ENCODE measurements around the gene GPSM3. TPM values are rescaled to one million over a fixed set of nuclear protein-coding genes. Genes with fewer than 3 reads are reported as not detected.

GPSM3 gene
- total and polyA plus RNA-seq, 4 donors = 4.6 to 9.9 (median 9.5) TPM

DNA sequence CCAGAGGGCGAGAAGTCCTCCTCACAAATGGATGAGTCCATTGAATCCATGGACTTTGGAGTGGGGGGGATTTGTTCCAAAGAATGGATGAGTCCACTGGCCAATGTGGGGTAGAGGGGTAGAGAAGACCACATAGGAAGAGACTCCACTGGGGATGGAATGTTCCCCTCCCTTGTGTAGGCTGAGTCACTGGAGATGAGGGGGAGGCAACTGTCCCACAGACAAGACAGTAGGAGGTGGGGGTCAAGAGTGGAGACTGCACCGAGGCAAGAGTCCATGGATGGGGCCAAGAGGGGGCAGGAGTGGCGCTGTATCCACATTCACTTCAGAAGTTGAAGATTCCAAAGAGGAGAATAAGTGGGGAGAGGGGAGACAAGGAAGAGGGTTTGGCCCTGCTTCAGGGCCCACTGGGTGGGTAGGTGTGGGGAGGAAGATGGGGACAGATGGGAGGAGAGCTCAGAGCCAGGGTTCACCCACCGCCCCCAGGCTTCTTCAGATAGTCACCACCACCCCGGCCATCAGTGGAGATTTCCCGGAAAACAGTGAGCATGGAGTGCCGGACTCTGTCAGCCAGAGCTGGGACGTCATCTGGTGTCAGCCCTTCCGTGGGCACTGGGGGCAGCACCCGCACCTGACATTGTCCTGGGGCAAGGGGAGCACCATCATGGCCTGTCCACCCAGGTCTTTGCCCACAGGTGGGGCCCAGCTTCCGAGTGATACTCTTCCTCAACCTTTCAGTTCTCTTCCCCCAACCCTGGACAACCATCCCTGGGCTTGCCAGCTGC lies 23.4 kb downstream of the GPSM3 start:
- Histone ChIP-seq H3K4me3 (ENCODE audit: low read depth, low read length) (no peak overlapping the region), H3K36me3 (ENCODE audit: control insufficient read depth, insufficient read depth, low read length) (peaks cover 70% of the 10 kb centered on the region), H3K9me3 (ENCODE audit: control insufficient read depth, insufficient read depth, low read length) (no peaks in the 10 kb centered on the region), H3K27ac (ENCODE audit: low read depth, low read length) (peak overlapping the region; percentile 50), H3K27me3 (ENCODE audit: control insufficient read depth, insufficient read depth, low read length) (no peaks in the 10 kb centered on the region), H3K4me1 (ENCODE audit: control insufficient read depth, insufficient read depth, low read length) (peaks cover 21% of the 10 kb centered on the region)
- DNase-seq (ENCODE audit: low read depth in 4 of 6, low spot score in 6 of 6) = no peak
- WGBS (ENCODE audit: insufficient coverage) = 95% methylated on average over 11 of the region's 11 CpGs

DNA sequence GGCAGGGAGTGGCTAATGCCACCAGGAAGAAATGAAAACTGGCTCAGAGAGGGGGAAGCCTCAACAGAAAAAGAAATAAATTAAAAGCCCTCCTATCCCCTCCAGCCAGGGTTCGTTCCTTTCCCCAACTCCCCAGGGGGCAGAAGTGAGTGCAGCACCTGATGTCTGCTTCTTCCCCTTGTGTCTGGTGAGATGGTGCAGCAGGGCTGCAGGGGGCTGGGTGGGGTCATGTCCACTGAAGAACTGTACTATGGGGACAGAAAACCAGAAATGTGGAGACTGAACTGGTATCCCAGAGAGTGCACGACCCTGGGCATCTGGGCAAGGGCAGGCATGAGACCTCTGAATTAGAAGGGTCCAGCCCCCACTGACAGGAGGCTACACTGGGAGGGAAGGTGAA lies 24.1 kb downstream of the GPSM3 start:
- DNase-seq (ENCODE audit: low read depth in 4 of 6, low spot score in 6 of 6) = no peak
- H3K4me1 ChIP-seq (ENCODE audit: control insufficient read depth, insufficient read depth, low read length) = peaks cover 21% of the 10 kb centered on the region
- peaks cover 76% of the 10 kb centered on the region for H3K36me3 ChIP-seq (ENCODE audit: control insufficient read depth, insufficient read depth, low read length)
- 89% methylated on average over 1 of the region's 2 CpGs for WGBS (ENCODE audit: insufficient coverage)
- no peaks in the 10 kb centered on the region for H3K27me3 ChIP-seq (ENCODE audit: control insufficient read depth, insufficient read depth, low read length)
- peak overlapping the region; percentile 47 for H3K27ac ChIP-seq (ENCODE audit: low read depth, low read length)
- no peaks in the 10 kb centered on the region for H3K9me3 ChIP-seq (ENCODE audit: control insufficient read depth, insufficient read depth, low read length)
- H3K4me3 ChIP-seq (ENCODE audit: low read depth, low read length) = no peak overlapping the region

DNA sequence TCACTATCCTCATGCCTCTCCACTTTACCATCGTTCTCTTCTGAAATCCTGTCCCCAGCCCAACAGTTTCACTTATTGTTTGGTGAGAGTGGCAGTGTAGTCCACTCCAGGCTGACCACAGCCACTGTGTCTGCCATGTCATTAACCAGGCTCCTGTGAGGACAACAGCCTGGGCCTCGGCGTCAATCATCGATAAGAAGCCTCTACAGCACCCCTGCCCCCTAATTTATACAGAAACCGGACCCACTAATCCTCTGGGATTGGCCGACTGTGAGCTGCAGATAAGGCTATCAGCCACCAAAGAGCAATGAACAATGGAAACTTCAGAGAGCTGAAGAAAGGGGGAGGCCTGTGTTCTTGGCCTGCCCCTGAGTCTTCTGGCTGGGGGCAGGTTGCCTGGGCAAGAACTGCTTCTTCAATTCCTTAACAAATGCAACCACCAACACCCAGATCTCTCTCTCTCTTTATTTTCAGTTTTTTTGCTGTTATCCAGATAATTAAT lies 24.6 kb downstream of the GPSM3 start:
- H3K27ac ChIP-seq (ENCODE audit: low read depth, low read length) = peak overlapping the region; percentile 6
- WGBS (ENCODE audit: insufficient coverage) = 73% methylated on average over 3 of the region's 6 CpGs

GRCh38 chr6:32167154-32167760 lies 25.2 kb downstream of the GPSM3 start:
- no peaks in the 10 kb centered on the region for H3K27me3 ChIP-seq (ENCODE audit: control insufficient read depth, insufficient read depth, low read length)
- H3K9me3 ChIP-seq (ENCODE audit: control insufficient read depth, insufficient read depth, low read length) = no peaks in the 10 kb centered on the region
- H3K27ac ChIP-seq (ENCODE audit: low read depth, low read length) = peak overlapping the region; percentile 6
- 80% methylated on average over 32 of the region's 32 CpGs for WGBS (ENCODE audit: insufficient coverage)
- H3K4me3 ChIP-seq (ENCODE audit: low read depth, low read length) = peak overlapping the region; percentile 62
- H3K36me3 ChIP-seq (ENCODE audit: control insufficient read depth, insufficient read depth, low read length) = peaks cover 87% of the 10 kb centered on the region
- H3K4me1 ChIP-seq (ENCODE audit: control insufficient read depth, insufficient read depth, low read length) = peaks cover 32% of the 10 kb centered on the region
- no peak for DNase-seq (ENCODE audit: low read depth in 4 of 6, low spot score in 6 of 6)

More for the DNA sequence above, 24.6 kb downstream of the GPSM3 start:
- no peak for DNase-seq (ENCODE audit: low read depth in 4 of 6, low spot score in 6 of 6)
- no peaks in the 10 kb centered on the region for H3K27me3 ChIP-seq (ENCODE audit: control insufficient read depth, insufficient read depth, low read length)
- H3K9me3 ChIP-seq (ENCODE audit: control insufficient read depth, insufficient read depth, low read length) = no peaks in the 10 kb centered on the region
- peaks cover 26% of the 10 kb centered on the region for H3K4me1 ChIP-seq (ENCODE audit: control insufficient read depth, insufficient read depth, low read length)
- peaks cover 82% of the 10 kb centered on the region for H3K36me3 ChIP-seq (ENCODE audit: control insufficient read depth, insufficient read depth, low read length)
- no peak overlapping the region for H3K4me3 ChIP-seq (ENCODE audit: low read depth, low read length)

DNA sequence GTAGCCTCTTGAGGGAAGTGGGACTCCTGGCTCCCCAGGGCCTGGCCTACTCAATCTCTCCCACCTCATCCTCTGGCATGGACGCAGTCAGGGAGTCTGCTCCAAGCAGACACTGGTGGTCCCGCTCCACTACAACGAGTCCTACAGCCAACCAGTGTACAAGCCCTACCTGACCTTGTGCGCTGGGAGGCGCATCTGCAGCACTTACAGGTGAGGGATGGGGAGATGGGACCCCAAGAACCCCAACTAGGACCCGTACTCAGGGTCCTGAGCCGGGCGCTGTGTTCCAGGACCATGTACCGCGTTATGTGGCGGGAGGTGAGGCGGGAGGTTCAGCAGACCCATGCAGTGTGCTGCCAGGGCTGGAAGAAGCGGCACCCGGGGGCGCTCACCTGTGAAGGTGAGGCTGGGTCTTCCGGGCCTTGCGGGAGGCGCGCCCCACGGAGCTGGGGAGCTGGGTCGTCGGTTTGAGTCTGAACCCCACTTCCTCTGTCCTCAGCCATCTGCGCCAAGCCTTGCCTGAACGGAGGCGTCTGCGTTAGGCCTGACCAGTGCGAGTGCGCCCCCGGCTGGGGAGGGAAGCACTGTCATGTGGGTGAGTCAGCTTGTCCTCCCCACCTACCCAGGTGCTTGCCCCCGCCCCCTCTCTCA lies 25.9 kb downstream of the GPSM3 start:
- DNase-seq (ENCODE audit: low read depth in 4 of 6, low spot score in 6 of 6) = no peak
- WGBS (ENCODE audit: insufficient coverage) = 86% methylated on average over 16 of the region's 30 CpGs
- peak overlapping the region; percentile 57 for H3K27ac ChIP-seq (ENCODE audit: low read depth, low read length)
- H3K27me3 ChIP-seq (ENCODE audit: control insufficient read depth, insufficient read depth, low read length) = no peaks in the 10 kb centered on the region
- peaks cover 91% of the 10 kb centered on the region for H3K36me3 ChIP-seq (ENCODE audit: control insufficient read depth, insufficient read depth, low read length)
- H3K4me3 ChIP-seq (ENCODE audit: low read depth, low read length) = peak overlapping the region; percentile 62
- peaks cover 33% of the 10 kb centered on the region for H3K4me1 ChIP-seq (ENCODE audit: control insufficient read depth, insufficient read depth, low read length)
- H3K9me3 ChIP-seq (ENCODE audit: control insufficient read depth, insufficient read depth, low read length) = no peaks in the 10 kb centered on the region

DNA sequence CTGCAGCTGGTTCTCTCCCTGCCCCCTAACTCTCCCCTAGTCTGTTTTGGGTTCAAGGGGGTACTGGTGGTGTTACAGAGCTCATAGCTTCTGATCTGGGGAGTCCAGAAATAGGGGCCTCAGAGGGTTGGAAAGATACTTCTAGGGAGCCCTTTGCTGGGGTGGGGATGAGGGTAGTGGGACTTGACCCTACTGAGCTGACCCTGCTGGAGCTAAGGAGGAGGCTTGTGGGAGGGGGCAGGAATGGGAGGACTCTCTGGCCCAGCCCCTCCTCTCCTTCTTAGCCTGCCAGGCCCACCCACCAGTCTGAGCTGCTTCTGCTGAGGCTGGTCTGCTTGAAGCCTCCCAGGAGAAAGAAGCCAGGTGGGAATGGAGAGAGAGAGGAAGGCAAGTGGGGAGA lies 28.1 kb downstream of the GPSM3 start, which contains the start of gene EGFL8:
Gene EGFL8, plus strand, starts transcription at position 301 of the 400 bp plus-strand sequence. CDS start 1,571 bp downstream, outside the sequence.
- Histone ChIP-seq H3K4me1 (ENCODE audit: control insufficient read depth, insufficient read depth, low read length) (peaks cover 25% of the 10 kb centered on the region), H3K36me3 (ENCODE audit: control insufficient read depth, insufficient read depth, low read length) (peaks cover 76% of the 10 kb centered on the region), H3K9me3 (ENCODE audit: control insufficient read depth, insufficient read depth, low read length) (no peaks in the 10 kb centered on the region), H3K27ac (ENCODE audit: low read depth, low read length) (peak within 1 kb of the TSS; percentile 68), H3K4me3 (ENCODE audit: low read depth, low read length) (peak within 1 kb of the TSS; percentile 62), H3K27me3 (ENCODE audit: control insufficient read depth, insufficient read depth, low read length) (no peaks in the 10 kb centered on the region)
- no peak for DNase-seq (ENCODE audit: low read depth in 4 of 6, low spot score in 6 of 6)

DNA sequence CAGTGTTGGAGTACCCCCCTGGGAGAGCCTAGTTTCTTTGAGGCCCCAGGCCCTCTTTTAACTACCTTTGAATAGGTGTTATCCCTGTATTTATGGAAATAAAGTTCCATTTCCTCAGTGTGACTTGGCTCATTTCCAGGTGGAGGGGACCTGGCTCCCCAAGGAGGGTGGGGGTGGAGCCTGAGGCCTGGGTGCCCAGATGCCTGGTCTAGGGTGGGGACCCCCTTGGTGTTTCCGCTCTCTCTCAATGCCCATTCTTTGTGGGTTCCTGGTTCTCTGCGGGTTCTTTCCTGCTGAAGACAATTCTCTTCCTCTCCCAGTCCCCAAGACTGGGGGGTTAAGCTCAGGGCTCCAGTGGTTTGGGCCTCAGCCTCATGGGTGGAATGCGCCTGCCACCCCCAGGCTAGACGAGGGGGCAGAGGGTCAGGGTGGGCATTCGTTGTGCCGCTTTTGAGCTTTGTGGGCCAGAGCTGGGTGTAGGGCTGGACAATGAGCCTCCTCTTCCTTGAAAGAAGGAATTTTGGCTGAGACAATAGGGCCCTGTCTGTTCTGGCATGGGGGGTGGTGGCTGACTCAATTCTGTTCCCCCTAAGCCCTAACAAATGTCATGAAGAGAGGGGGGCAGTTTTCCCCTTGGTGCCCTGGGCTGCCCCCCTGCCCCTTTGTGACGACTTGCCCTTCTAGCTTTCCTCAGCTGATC lies 28.7 kb downstream of the GPSM3 start:
- Histone ChIP-seq H3K4me1 (ENCODE audit: control insufficient read depth, insufficient read depth, low read length) (peaks cover 21% of the 10 kb centered on the region), H3K9me3 (ENCODE audit: control insufficient read depth, insufficient read depth, low read length) (no peaks in the 10 kb centered on the region), H3K36me3 (ENCODE audit: control insufficient read depth, insufficient read depth, low read length) (peaks cover 74% of the 10 kb centered on the region), H3K27ac (ENCODE audit: low read depth, low read length) (peak overlapping the region; percentile 68), H3K4me3 (ENCODE audit: low read depth, low read length) (peak overlapping the region; percentile 62), H3K27me3 (ENCODE audit: control insufficient read depth, insufficient read depth, low read length) (no peaks in the 10 kb centered on the region)
- DNase-seq (ENCODE audit: low read depth in 4 of 6, low spot score in 6 of 6) = peak in 1 of 6 donors; percentile 58
- WGBS (ENCODE audit: insufficient coverage) = 71% methylated on average over 6 of the region's 7 CpGs

DNA sequence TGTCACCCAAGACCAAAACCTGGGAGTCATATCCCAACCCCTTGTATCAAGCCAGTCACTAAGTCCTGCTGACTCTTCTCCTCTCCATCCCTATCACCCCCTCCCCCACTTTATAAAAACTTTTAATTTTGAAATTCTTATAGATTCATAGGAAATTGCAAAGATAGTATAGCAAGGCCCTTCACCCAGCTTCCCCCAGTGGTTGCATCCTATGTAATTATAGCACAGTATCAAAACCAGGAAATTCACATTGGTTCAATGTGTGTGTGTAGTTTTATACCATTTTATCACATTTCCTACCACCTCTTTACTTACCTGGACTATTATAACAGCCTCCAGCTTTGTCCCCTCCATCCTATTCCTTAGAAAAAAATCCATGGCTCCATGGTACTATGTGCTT lies 34.4 kb downstream of the GPSM3 start:
- Histone ChIP-seq H3K9me3 (ENCODE audit: control insufficient read depth, insufficient read depth, low read length) (no peaks in the 10 kb centered on the region), H3K27ac (ENCODE audit: low read depth, low read length) (no peak overlapping the region), H3K27me3 (ENCODE audit: control insufficient read depth, insufficient read depth, low read length) (no peaks in the 10 kb centered on the region), H3K4me1 (ENCODE audit: control insufficient read depth, insufficient read depth, low read length) (peaks cover 30% of the 10 kb centered on the region), H3K4me3 (ENCODE audit: low read depth, low read length) (no peak overlapping the region), H3K36me3 (ENCODE audit: control insufficient read depth, insufficient read depth, low read length) (peaks cover 53% of the 10 kb centered on the region)
- no peak for DNase-seq (ENCODE audit: low read depth in 4 of 6, low spot score in 6 of 6)

DNA sequence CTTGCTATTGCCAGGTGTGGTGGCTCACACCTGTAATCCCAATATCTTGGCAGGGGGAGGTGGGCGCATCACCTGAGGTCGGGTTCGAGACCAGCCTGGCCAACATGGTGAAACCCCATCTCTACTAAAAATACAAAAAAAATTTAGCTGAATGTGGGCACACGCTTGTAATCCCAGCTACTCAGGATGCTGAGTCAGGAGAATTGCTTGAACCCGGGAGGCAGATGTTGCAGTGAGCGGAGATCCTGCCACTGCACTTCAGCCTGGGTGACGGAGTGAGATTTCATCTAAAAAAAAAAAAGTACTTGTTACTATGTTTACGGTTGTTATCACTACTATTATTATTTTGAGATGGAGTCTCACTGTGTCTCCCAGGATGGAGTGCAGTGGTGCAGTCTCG lies 35.6 kb downstream of the GPSM3 start:
- H3K4me1 ChIP-seq (ENCODE audit: control insufficient read depth, insufficient read depth, low read length) = peaks cover 33% of the 10 kb centered on the region
- no peak for DNase-seq (ENCODE audit: low read depth in 4 of 6, low spot score in 6 of 6)
- no peak overlapping the region for H3K4me3 ChIP-seq (ENCODE audit: low read depth, low read length)
- peaks cover 41% of the 10 kb centered on the region for H3K36me3 ChIP-seq (ENCODE audit: control insufficient read depth, insufficient read depth, low read length)
- no peaks in the 10 kb centered on the region for H3K9me3 ChIP-seq (ENCODE audit: control insufficient read depth, insufficient read depth, low read length)
- no peaks in the 10 kb centered on the region for H3K27me3 ChIP-seq (ENCODE audit: control insufficient read depth, insufficient read depth, low read length)
- H3K27ac ChIP-seq (ENCODE audit: low read depth, low read length) = no peak overlapping the region
- 100% methylated on average over 1 of the region's 9 CpGs for WGBS (ENCODE audit: insufficient coverage)
